Sigmoid colon (tissue), 4 donors: Measurements from ENCODE around the gene GGA1.

Source experiments
- CTCF ChIP-seq, 4 experiments: fragments of 450-650 bp in 3 of 4; fragments of 200-600 bp in 1 of 4; IDR thresholded peaks; one replicate each; pipeline ENCODE4 v1.5.1; 2016 to 2019; ENCODE audit warnings: antibody characterized with exemption in 4 of 4, mild to moderate bottlenecking in 3 of 4, moderate library complexity in 2 of 4
- EP300 ChIP-seq, 4 donors: sonication (generic); formaldehyde crosslinking; IDR thresholded peaks; one replicate each; pipeline ENCODE4 v1.6.1; 2017; ENCODE audit warnings: antibody characterized with exemption in 4 of 4
- POLR2A ChIP-seq, 2 donors: fragments of 450-650 bp; IDR thresholded peaks; one replicate each; pipeline ENCODE4 v1.6.1; 2016; ENCODE audit warnings: antibody characterized with exemption in 2 of 2, mild to moderate bottlenecking in 2 of 2, moderate library complexity in 2 of 2
- POLR2AphosphoS5 ChIP-seq, 4 donors: sonication (generic); formaldehyde crosslinking; IDR thresholded peaks; one replicate each; pipeline ENCODE4 v1.6.1; 2017; ENCODE audit warnings: antibody characterized with exemption in 4 of 4

GRCh38 chr22:37659066-37659896 lies 50.6 kb downstream of the GGA1 start:
- TF ChIP-seq CTCF (IDR thresholded peaks at IDR 0.05) (no peak), POLR2AphosphoS5 (IDR thresholded peaks at IDR 0.05) (no peak), POLR2A (IDR thresholded peaks at IDR 0.05) (no peak), EP300 (IDR thresholded peaks at IDR 0.05) (no peak)
